Nephron (organoid): ENCODE data around the gene DIS3L2.

Experiments used
- H3K27ac Mint-ChIP-seq, 3 experiments: 2 replicates each; pipeline ENCODE4 v1.8.0; 2020; ENCODE audit warnings: mixed read lengths in 3 of 3, mild to moderate bottlenecking in 2 of 3, moderate library complexity in 1 of 3
- H3K27me3 Mint-ChIP-seq: 2 replicates; pipeline ENCODE4 v1.8.0; 2021; ENCODE audit warnings: low read depth, mild to moderate bottlenecking, moderate library complexity, mixed read lengths
- H3K36me3 Mint-ChIP-seq: 2 replicates; pipeline ENCODE4 v1.8.0; 2020; ENCODE audit warnings: low read depth, mixed read lengths
- H3K4me1 Mint-ChIP-seq: 2 replicates; pipeline ENCODE4 v1.8.0; 2020; ENCODE audit warnings: mixed read lengths
- H3K4me3 Mint-ChIP-seq, 3 experiments: 2 replicates each; pipeline ENCODE4 v1.8.0; 2020; ENCODE audit warnings: mild to moderate bottlenecking in 3 of 3, mixed read lengths in 3 of 3, moderate library complexity in 2 of 3
- H3K9me3 Mint-ChIP-seq: 2 replicates; pipeline ENCODE4 v1.8.0; 2020; ENCODE audit warnings: mixed read lengths
- CTCF ChIP-seq, 3 experiments: fragments of 200-600 bp; sonication (generic); IDR thresholded peaks; one replicate each; pipeline ENCODE4 v1.5.0; 2021; ENCODE audit warnings: antibody characterized with exemption in 3 of 3; ENCODE audit not compliant: unreplicated experiment in 3 of 3

Gene DIS3L2

GRCh38 chr2:232246245-232246644 lies 284.7 kb downstream of the DIS3L2 start:
- Mint-ChIP-seq H3K9me3 (no peaks in the 10 kb centered on the region), H3K4me1 (peaks cover under 1% of the 10 kb centered on the region), H3K4me3 (no peak overlapping the region), H3K27ac (no peak overlapping the region), H3K27me3 (no peaks in the 10 kb centered on the region), H3K36me3 (peaks cover 16% of the 10 kb centered on the region)
- TF ChIP-seq CTCF (IDR thresholded peaks at IDR 0.05; ENCODE audit: unreplicated experiment in 3 of 3), result no peak

- H3K27me3 Mint-ChIP-seq, result no peaks in the 10 kb centered on the region
- H3K27ac Mint-ChIP-seq, result no peak overlapping the region
- H3K9me3 Mint-ChIP-seq, result no peaks in the 10 kb centered on the region
- TF ChIP-seq CTCF (IDR thresholded peaks at IDR 0.05; ENCODE audit: unreplicated experiment in 3 of 3), result no peak
- H3K4me3 Mint-ChIP-seq, result no peak overlapping the region
- peaks cover 26% of the 10 kb centered on the region for H3K36me3 Mint-ChIP-seq
- no peaks in the 10 kb centered on the region for H3K4me1 Mint-ChIP-seq
Observed at GRCh38 chr2:232249096-232249495, 287.6 kb downstream of the DIS3L2 start.

GRCh38 chr2:232250246-232251175 lies 289.0 kb downstream of the DIS3L2 start:
- Mint-ChIP-seq H3K4me3 (no peak overlapping the region), H3K4me1 (no peaks in the 10 kb centered on the region), H3K27me3 (no peaks in the 10 kb centered on the region), H3K9me3 (no peaks in the 10 kb centered on the region), H3K27ac (no peak overlapping the region), H3K36me3 (peaks cover 26% of the 10 kb centered on the region)
- TF ChIP-seq CTCF (IDR thresholded peaks at IDR 0.05; ENCODE audit: unreplicated experiment in 3 of 3), result no peak

GRCh38 chr2:232255033-232255432 lies 293.5 kb downstream of the DIS3L2 start:
- no peak overlapping the region for H3K27ac Mint-ChIP-seq
- H3K4me1 Mint-ChIP-seq, result peaks cover 3% of the 10 kb centered on the region
- TF ChIP-seq CTCF (IDR thresholded peaks at IDR 0.05; ENCODE audit: unreplicated experiment in 3 of 3), result no peak
- no peaks in the 10 kb centered on the region for H3K27me3 Mint-ChIP-seq
- no peaks in the 10 kb centered on the region for H3K9me3 Mint-ChIP-seq
- no peak overlapping the region for H3K4me3 Mint-ChIP-seq
- peaks cover 27% of the 10 kb centered on the region for H3K36me3 Mint-ChIP-seq

GRCh38 chr2:232260075-232260474 lies 298.6 kb downstream of the DIS3L2 start:
- Mint-ChIP-seq H3K27ac (peak overlapping the region in 1 of 3 experiments; percentile 7), H3K4me1 (peaks cover 6% of the 10 kb centered on the region), H3K4me3 (no peak overlapping the region), H3K36me3 (peaks cover 47% of the 10 kb centered on the region), H3K9me3 (no peaks in the 10 kb centered on the region), H3K27me3 (no peaks in the 10 kb centered on the region)
- no peak for TF ChIP-seq CTCF (IDR thresholded peaks at IDR 0.05; ENCODE audit: unreplicated experiment in 3 of 3)

- no peak for TF ChIP-seq CTCF (IDR thresholded peaks at IDR 0.05; ENCODE audit: unreplicated experiment in 3 of 3)
- Mint-ChIP-seq H3K9me3 (no peaks in the 10 kb centered on the region), H3K27ac (no peak overlapping the region), H3K36me3 (peaks cover 42% of the 10 kb centered on the region), H3K4me1 (peaks cover 6% of the 10 kb centered on the region), H3K4me3 (no peak overlapping the region), H3K27me3 (no peaks in the 10 kb centered on the region)
Observed at GRCh38 chr2:232261776-232262175, 300.3 kb downstream of the DIS3L2 start.
